HG03439 (cell line): ENCODE data around the gene DUSP9.

Experiments
- ATAC-seq: cut with Tn5 transposase; IDR thresholded peaks from one replicate; pipeline ENCODE4 v1.9.1; 2021; ENCODE audit warnings: mild to moderate bottlenecking, moderate library complexity; ENCODE audit not compliant: unreplicated experiment

DUSP9 gene

GRCh38 chrX:153621949-153622598 lies 24.9 kb upstream of the DUSP9 start:
- no peak for ATAC-seq

- ATAC-seq = no peak
Measured at GRCh38 chrX:153622661-153623309, 24.2 kb upstream of the DUSP9 start.

- ATAC-seq = no peak
Measured at GRCh38 chrX:153623310-153624029, 23.5 kb upstream of the DUSP9 start.

- no peak for ATAC-seq
Measured at GRCh38 chrX:153624196-153625091, 22.6 kb upstream of the DUSP9 start.

- ATAC-seq = no peak
Measured at GRCh38 chrX:153625271-153626024, 21.6 kb upstream of the DUSP9 start.

GRCh38 chrX:153626025-153626633 lies 20.9 kb upstream of the DUSP9 start:
- ATAC-seq = no peak

GRCh38 chrX:153626863-153627674 lies 19.9 kb upstream of the DUSP9 start:
- ATAC-seq = no peak

DNA sequence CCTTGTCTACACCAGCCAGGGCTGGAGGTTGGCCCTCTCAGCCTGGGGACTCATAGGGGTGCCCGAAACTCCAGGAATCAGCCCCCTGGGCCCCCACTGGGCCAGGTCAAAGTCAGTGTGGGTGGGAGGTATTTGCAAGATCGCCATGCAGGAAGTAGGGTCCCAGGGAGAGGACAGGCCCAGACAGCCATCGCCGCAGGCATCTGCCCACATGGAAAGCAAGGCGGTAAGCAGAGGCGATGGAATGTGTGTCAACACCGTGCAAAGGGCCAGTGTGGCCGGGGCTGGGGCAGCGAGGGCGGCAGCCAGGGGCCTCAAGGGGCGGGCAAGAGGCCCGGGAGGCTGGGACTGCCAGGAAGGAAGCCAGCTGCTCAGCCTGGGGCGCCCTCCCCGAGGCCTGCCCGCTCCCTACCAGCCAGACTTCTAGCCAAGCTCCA lies 19.3 kb upstream of the DUSP9 start:
- no peak for ATAC-seq

DNA sequence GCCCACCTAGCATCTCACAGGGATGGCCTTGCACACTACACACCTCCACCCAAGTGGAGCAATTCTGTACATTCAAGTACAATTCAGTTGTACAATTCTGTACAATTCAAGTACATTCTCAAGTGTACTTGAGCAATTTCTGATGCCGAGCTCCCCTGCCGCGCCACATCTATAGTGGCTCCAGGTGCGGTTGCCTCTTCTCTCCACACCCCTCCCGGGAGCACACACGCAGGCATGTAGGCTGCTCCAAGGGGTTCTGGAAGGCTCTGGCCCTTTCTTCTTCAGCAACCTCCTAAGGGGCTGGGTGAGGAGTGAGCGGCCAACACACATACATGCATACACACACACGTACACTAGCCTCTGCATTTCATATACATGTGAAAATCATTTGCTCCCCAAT lies 18.9 kb upstream of the DUSP9 start:
- no peak for ATAC-seq

DNA sequence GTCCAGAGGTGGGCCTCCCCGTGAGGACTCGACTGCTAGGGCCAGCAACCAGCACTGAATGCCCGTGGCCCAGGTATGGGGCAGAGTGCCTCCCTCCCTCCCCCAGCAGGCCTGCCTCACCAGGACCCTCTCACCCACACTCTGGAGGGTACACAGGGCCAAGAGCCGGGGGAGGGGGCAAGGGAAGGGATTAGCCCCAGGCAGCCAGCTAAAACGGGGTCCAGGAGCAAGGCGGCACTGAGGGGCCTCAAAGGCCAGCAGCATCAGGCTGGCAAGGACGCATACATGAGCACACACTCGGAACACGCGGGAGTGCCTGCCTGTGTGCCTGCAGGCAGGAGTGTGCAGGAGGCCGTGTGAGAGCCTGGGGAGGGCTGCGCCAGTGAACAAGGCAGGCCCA lies 18.3 kb upstream of the DUSP9 start:
- ATAC-seq = no peak

- ATAC-seq = no peak
Measured at GRCh38 chrX:153631346-153631745, 15.7 kb upstream of the DUSP9 start.

DNA sequence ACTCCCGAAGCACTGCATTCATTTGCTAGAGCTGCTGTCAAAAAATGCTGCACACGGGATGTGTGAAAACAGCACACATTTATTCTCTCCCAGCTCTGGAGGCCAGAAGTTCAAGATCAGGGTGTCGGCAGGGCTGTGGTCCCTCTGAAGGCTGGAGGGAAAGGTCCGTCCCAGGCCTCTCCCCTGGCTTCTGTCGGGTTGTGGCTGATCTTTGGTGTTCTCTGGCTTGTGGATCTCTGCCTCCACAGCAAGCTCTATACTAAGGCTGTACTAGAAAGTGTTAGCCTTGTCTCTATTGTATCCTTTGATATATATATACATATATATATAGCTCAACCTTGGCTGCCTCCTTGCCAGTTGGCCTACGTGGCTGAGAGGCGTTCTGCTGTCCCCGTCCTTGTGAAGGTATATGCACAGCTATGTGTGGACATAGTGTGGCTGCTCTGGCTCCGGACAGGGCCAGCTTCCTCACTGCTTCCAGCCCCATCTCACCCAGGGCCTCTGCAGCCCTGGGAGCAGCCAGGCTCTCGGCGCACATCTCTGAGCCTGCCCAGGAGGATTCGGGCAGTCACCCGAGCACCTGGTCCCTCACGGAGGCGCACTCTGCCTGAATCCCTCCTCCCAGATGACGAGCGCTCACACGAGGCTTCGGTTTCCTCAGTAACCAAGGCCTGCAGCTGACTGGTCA lies 15.0 kb upstream of the DUSP9 start:
- no peak for ATAC-seq

GRCh38 chrX:153632595-153632946 lies 14.4 kb upstream of the DUSP9 start:
- ATAC-seq = no peak

DNA sequence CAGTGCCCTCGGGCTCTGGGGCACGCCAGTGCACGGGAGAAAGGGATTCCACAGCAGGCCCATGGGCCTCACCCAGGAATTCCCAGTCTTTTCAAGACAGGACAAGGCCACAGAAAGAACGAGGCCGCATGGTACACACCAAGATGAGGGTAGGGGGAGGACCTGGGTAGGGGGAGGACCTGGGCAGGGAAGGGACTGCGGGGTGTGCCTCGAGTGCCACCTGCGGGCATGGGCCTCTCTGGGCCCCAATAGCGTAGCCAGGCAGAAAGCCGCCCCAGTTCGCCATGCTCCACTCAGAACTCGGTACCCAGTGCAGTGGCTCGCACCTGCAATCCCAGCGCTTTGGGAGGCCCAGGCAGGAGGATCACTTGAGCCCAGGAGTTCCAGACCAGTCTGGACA lies 14.0 kb upstream of the DUSP9 start:
- ATAC-seq = no peak

DNA sequence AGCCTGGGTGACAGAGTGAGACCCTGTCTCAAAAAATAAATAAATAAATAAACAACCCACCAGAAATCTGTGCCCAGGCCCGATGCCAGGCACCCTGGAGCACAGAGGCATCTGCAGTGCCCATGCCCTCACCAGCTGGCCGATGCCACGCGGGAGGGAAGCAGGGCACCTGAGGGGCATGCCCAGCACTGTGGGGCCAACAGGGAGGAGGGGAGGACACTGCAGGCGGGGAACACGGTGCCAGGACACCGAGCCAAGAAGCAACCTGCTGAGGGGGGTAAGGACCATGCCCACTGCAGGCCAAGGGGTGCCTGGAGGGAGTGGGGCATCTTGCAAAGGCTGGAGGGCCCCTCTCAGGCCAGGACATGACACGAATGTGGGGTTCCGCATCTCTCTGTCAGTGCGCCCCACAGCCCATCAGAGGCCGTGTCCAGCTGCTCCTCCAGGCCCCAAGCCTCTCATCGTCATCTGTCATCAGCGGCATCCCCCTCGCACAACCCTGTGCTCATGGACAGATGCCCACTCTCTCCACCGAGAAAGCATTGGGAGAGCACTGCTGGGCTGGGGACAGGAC lies 13.3 kb upstream of the DUSP9 start:
- no peak for ATAC-seq

DNA sequence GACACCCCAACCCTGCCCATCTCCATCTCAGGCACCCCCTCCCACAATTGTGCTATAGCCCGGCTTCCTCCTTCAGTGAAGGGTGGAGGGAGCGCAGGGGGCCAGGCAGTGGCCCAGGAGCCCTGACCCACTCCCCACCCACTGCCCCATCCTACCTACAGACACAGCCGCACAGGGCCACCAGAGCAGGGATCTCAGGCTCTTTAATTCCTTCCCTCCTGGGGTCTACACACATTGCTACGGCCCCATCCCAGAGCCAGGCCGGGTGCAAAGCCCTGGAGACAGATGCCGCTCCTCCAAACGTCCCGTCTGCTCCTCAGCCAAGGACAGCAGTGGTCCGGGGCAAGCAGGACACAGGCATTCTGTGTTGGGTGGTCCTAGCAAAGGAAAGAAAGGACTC lies 12.8 kb upstream of the DUSP9 start:
- ATAC-seq = no peak

- ATAC-seq = no peak
Measured at GRCh38 chrX:153634832-153635231, 12.2 kb upstream of the DUSP9 start.

DNA sequence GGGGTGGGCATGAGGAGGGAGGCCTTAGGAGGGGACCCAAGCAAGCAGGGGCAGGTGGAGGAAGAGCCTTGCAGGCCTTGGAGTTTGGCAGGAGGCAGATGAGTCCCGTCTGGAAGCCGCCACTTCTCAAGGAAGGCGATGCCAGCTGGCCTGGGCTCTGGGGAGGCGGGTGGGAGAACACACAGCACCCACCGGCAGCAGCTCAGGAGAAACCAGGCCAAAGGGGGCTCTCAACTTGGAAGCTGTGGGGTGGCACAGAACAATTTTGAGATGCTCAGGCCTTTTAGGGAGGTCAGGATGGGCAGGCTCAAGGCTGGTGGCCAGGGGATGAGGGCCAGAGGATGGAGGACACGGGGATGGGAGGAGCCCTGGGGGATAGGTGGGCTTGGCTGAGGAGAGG lies 11.6 kb upstream of the DUSP9 start:
- no peak for ATAC-seq
